Kidney epithelial cell (primary cell): ENCODE data around the gene TNFRSF21. TPM values are rescaled to one million over a fixed set of nuclear protein-coding genes. Genes with fewer than 3 reads are reported as not detected.
"Not testable (repeated sequence)": the region's sequence is repeated elsewhere in the genome, so short reads cannot be mapped to it uniquely, and the experiment has no call there.

ENCODE experiments used
- DNase-seq: peaks from one replicate; pipeline ENCODE4 v3.0.0-alpha.2; 2010; ENCODE audit warnings: low read depth
- H3K27me3 ChIP-seq: 2 replicates; pipeline ENCODE4 v1.6.0; 2011; ENCODE audit warnings: low read length; ENCODE audit not compliant: control insufficient read depth, insufficient read depth
- H3K36me3 ChIP-seq: 2 replicates; pipeline ENCODE4 v1.5.1; 2011; ENCODE audit warnings: low read length; ENCODE audit not compliant: control insufficient read depth, insufficient read depth
- H3K4me3 ChIP-seq: 2 replicates; pipeline ENCODE4 v1.5.1; 2011; ENCODE audit warnings: low read depth, mild to moderate bottlenecking, control low read depth, low read length
- total RNA-seq: library from RNA; depleted of rRNA; stranded (reverse); fragments of >200 nt; gene quantifications from 2 replicates; pipeline ENCODE4 v1.2.3, GENCODE V29; 2015
- TF ChIP-seq, protein P1 (sequence below): IDR thresholded peaks from 2 replicates; pipeline ENCODE4 v1.5.1; 2011; ENCODE audit warnings: mild to moderate bottlenecking, moderate library complexity, low read length, control low read depth, inconsistent platforms; ENCODE audit not compliant: insufficient read depth, poor library complexity, severe bottlenecking

TNFRSF21 gene
- total RNA-seq, 1 donor from 2014 or later: 54.6 TPM

DNA sequence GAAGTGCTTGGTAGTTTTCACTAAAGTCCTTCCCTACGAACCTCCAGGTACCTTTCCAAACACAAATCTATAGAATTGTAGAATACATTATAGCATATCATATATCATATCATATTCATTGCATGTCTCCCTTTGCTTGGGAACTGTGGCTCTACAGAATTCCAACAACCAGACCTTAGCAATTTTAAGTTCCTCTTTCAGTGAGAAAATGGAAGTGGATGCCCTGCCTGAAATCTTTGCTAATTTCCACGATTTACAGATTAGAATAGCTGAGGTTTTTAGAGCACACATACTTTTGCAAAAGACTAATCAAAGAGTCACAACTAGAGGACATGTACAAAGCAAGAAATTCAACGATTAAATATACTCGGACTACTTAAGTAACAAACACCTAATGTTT is 78.6 kb downstream of the TNFRSF21 start:
- Histone ChIP-seq H3K36me3 (no peaks in the 10 kb centered on the region), H3K27me3 (no peaks in the 10 kb centered on the region), H3K4me3 (no peak overlapping the region)
- TF ChIP-seq, protein P1, sequence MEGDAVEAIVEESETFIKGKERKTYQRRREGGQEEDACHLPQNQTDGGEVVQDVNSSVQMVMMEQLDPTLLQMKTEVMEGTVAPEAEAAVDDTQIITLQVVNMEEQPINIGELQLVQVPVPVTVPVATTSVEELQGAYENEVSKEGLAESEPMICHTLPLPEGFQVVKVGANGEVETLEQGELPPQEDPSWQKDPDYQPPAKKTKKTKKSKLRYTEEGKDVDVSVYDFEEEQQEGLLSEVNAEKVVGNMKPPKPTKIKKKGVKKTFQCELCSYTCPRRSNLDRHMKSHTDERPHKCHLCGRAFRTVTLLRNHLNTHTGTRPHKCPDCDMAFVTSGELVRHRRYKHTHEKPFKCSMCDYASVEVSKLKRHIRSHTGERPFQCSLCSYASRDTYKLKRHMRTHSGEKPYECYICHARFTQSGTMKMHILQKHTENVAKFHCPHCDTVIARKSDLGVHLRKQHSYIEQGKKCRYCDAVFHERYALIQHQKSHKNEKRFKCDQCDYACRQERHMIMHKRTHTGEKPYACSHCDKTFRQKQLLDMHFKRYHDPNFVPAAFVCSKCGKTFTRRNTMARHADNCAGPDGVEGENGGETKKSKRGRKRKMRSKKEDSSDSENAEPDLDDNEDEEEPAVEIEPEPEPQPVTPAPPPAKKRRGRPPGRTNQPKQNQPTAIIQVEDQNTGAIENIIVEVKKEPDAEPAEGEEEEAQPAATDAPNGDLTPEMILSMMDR: no peak
- no peak for DNase-seq

DNA sequence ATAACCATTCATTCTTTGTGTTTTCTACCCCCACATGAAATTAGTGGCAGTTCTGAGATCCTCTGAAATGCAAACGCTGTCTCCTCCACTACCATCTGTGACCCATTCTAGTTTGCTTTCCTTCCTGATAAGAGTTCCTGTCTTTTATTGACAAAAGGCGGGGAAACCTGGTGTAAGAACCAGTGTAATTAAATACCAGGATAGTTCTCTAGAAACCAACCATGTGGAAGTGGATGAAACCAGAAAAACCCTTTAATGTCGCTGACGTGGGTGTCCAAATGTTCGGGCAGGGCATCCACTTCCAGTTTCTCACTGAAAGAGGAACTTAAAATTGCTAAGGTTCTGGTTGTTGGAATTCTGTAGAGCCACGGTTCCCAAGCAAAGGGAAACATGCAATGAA is 79.1 kb downstream of the TNFRSF21 start:
- DNase-seq: no peak
- TF ChIP-seq, protein P1: no peak
- no peak overlapping the region for H3K4me3 ChIP-seq
- no peaks in the 10 kb centered on the region for H3K27me3 ChIP-seq
- H3K36me3 ChIP-seq: no peaks in the 10 kb centered on the region

DNA sequence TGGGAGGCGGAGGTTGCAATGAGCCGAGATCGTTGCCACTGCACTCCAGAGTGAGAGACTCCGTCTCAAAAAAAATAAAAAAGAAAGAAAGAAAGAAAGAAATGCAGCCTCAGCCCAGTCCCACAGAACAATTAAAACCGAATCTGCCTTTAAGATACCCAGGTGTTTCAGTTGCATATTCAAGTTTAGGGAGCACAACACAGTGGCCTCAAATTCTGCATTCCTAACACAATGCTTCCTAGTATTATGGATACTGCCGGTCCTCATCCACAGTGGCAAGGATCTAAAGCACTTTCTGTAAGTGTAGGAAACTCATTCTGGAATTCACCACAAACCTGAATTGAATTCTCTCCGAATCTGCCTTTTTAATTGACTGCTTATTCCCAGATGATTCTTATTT is 80.5 kb downstream of the TNFRSF21 start:
- no peaks in the 10 kb centered on the region for H3K36me3 ChIP-seq
- no peak overlapping the region for H3K4me3 ChIP-seq
- H3K27me3 ChIP-seq: no peaks in the 10 kb centered on the region
- TF ChIP-seq, protein P1: no peak
- DNase-seq: no peak

DNA sequence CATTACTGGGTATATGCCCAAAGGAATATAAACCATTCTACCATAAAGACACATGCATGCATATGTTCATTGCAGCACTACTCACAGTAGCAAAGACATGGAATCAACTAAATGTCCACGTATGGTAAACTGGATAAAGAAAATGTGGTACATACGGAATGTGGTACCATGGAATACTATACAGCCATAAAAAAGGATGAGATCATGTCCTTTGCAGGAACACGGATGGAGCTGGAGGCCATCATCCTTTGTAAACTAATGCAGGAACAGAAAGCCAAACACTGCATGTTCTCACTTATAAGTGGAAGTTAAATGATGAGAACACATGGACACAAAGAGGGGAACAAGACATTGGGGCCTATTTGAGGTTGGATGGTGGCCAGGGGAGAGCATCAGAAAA is 81.6 kb downstream of the TNFRSF21 start:
- H3K27me3 ChIP-seq, H3K4me3 ChIP-seq, H3K36me3 ChIP-seq, DNase-seq: not testable (repeated sequence)

DNA sequence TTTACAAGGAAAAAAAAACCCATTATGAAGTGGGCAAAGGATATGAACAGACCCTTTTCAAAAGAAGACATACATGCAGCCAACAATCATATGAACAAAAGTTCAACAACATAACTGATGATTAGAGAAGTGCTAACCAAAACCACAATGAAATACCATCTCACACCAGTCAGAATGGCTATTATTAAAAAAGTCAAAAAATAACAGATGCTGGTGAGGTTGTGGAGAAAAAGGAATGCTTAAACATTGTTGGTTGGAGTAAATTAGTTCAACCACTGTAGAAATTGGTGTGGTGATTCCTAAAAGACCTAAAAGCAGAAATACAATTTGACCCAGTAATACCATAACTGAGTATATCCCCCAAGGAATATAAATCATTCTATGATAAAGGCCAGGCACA is 86.5 kb downstream of the TNFRSF21 start:
- H3K27me3 ChIP-seq, H3K36me3 ChIP-seq, DNase-seq, H3K4me3 ChIP-seq: not testable (repeated sequence)

DNA sequence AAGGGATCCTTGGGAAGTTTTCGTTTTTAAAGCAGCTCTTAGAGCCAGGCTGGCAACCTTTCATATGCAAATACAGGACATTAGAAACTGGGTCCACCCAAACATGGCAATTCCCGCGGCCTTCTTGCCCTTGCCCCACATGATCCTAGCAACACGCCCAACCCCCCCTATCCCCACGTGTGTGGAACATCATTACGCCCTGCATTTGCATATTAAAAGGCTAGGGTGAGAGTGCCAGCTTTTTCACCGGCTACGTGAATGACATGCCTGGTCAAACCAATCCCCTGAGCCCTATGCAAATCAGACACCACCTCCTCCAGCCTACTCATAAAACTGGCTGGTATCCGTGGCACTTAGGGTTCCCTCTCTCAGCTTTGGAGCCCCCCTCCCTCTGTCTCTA is 88.1 kb downstream of the TNFRSF21 start:
- Histone ChIP-seq H3K27me3 (no peaks in the 10 kb centered on the region), H3K36me3 (no peaks in the 10 kb centered on the region), H3K4me3 (no peak overlapping the region)
- DNase-seq: no peak
- TF ChIP-seq, protein P1: no peak

DNA sequence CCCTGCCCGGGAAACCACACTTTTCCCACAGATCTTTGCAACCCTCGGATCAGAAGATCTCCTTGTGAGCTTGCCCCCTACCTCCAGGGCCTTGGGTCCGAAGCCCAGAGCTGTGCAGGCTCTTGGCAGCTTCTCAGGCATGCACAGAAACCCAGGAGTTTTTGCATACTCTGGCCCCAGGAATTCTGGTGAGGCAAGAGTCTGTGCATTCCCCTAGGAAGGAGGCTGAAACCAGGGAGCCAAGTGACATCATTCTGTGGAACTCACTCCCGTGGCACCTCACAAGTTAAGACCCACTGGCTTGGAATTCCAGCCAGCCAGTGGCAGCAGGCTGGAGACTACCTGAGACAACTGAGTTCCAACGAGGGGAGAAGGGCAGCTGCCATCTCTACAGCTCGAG is 100.1 kb downstream of the TNFRSF21 start:
- no peak overlapping the region for H3K4me3 ChIP-seq
- H3K36me3 ChIP-seq: no peaks in the 10 kb centered on the region
- TF ChIP-seq, protein P1: no peak
- H3K27me3 ChIP-seq: no peaks in the 10 kb centered on the region
- DNase-seq: no peak
